HepG2 (cell line): ENCODE data around the gene MTX1. TPM values are rescaled to one million over a fixed set of nuclear protein-coding genes. Genes with fewer than 3 reads are reported as not detected.

ENCODE experiments used
- ATAC-seq: fragments of 200-7000 bp; cut with Tn5 transposase; 3 replicates; pipeline ENCODE4 v1.9.1; 2020; ENCODE audit warnings: mild to moderate bottlenecking, moderate library complexity
- BruUV-seq: library from RNA; stranded (reverse); fragments of 400-500 nt; replicated peaks from 2 replicates; lab custom pipeline; 2021; lab: Mats Ljungman, UMichigan
- CTCF ChIA-PET: fragments of 300-600 bp; formaldehyde crosslinking; extraction: SDS; loops from one replicate; lab custom pipeline; 2021; ENCODE audit warnings: low total read pairs, inconsistent platforms, low intra/inter-chr PET ratio; lab: Yijun Ruan, JAX
- POLR2A ChIA-PET: fragments of 350-600 bp; sonication (Branson Sonifier 250); formaldehyde crosslinking; loops from one replicate; lab custom pipeline; 2020; ENCODE audit warnings: antibody characterized with exemption, inconsistent platforms; lab: Yijun Ruan, JAX
- DNase-seq: peaks from one replicate; pipeline ENCODE4 v3.0.0-alpha.2; 2015; ENCODE audit warnings: low spot score
- FAIRE-seq: peaks from 3 replicates; lab custom pipeline; 2011; peaks lifted over from hg19 to GRCh38; lab: Jason Lieb, UNC
- H2AFZ ChIP-seq: one replicate; pipeline ENCODE4 v1.6.1; 2011; ENCODE audit warnings: low read length, inconsistent platforms
- H3K27ac ChIP-seq: fragments of 300-600 bp; 3 replicates; pipeline ENCODE4 v1.8.0; 2011; ENCODE audit warnings: mixed run types, mild to moderate bottlenecking, mixed read lengths, low read length, inconsistent platforms; ENCODE audit not compliant: insufficient read depth; ENCODE audit errors: extremely low read length
- H3K27me3 ChIP-seq, 2 experiments: fragments of 200-600 bp in 1 of 2; 2 replicates in 1 of 2; 3 replicates in 1 of 2; pipeline versions ENCODE4 v1.6.0 to v1.8.0; 2011; ENCODE audit warnings: low read length in 2 of 2, mild to moderate bottlenecking in 2 of 2, moderate library complexity in 2 of 2, inconsistent platforms in 1 of 2; ENCODE audit not compliant: insufficient read depth in 2 of 2, control insufficient read depth in 1 of 2
- H3K36me3 ChIP-seq, 2 experiments: fragments of 200-600 bp in 1 of 2; replicated peaks in 1 of 2; 2 replicates in 1 of 2; 3 replicates in 1 of 2; pipeline versions ENCODE4 v1.5.1 to v1.8.0; 2011; ENCODE audit warnings: low read length in 2 of 2, inconsistent platforms in 1 of 2; ENCODE audit not compliant: insufficient read depth in 2 of 2, control insufficient read depth in 1 of 2
- H3K4me1 ChIP-seq: 2 replicates; pipeline ENCODE4 v1.5.1; 2012; ENCODE audit warnings: low read length, inconsistent platforms; ENCODE audit not compliant: insufficient read depth
- H3K4me2 ChIP-seq: 2 replicates; pipeline ENCODE4 v1.6.0; 2011; ENCODE audit warnings: low read depth, low read length, inconsistent platforms
- H3K4me3 ChIP-seq, 3 experiments: fragments of 200-600 bp in 1 of 3; sonication (generic), shearing (Covaris generic) in 1 of 3; replicated peaks in 1 of 3; 2 replicates each; pipeline ENCODE4 v1.5.1; 2011 to 2016; ENCODE audit warnings: low read length in 3 of 3, inconsistent platforms in 2 of 3, low read depth in 2 of 3, mild to moderate bottlenecking in 2 of 3, control low read depth in 1 of 3, mixed read lengths in 1 of 3; ENCODE audit not compliant: insufficient read depth in 1 of 3
- H3K79me2 ChIP-seq: one replicate; pipeline ENCODE4 v1.6.1; 2011; ENCODE audit warnings: low read length, inconsistent platforms; ENCODE audit not compliant: insufficient read depth
- H3K9ac ChIP-seq: 2 replicates; pipeline ENCODE4 v1.6.0; 2011; ENCODE audit warnings: mild to moderate bottlenecking, low read depth, low read length, inconsistent platforms; ENCODE audit not compliant: insufficient read depth
- H3K9me3 ChIP-seq: 2 replicates; pipeline ENCODE4 v1.5.1; 2012; ENCODE audit warnings: mild to moderate bottlenecking, low read length
- H4K20me1 ChIP-seq: 2 replicates; pipeline ENCODE4 v1.6.0; 2011; ENCODE audit warnings: inconsistent platforms, mild to moderate bottlenecking, low read length, moderate library complexity; ENCODE audit not compliant: insufficient read depth
- BHLHE40 ChIP-seq: IDR thresholded peaks from 2 replicates; pipeline ENCODE4 v1.6.1; 2011; ENCODE audit warnings: low read length, improper control_type of control experiment
- EP300 ChIP-seq, 3 experiments: sonication (generic) in 1 of 3; formaldehyde crosslinking in 1 of 3; IDR thresholded peaks; 2 replicates each; pipeline versions ENCODE4 v1.5.1 to v1.6.1; 2011 to 2020; ENCODE audit warnings: low read depth in 2 of 3, low read length in 2 of 3, borderline replicate concordance in 1 of 3, improper control_type of control experiment in 1 of 3, mild to moderate bottlenecking in 1 of 3, missing genetic modification reagents in 1 of 3, moderate library complexity in 1 of 3
- NFATC3 ChIP-seq: sonication (generic); formaldehyde crosslinking; IDR thresholded peaks from 2 replicates; pipeline ENCODE4 v1.5.1; 2020; ENCODE audit warnings: mild to moderate bottlenecking, missing genetic modification reagents
- NFKBIZ ChIP-seq: IDR thresholded peaks from 2 replicates; pipeline ENCODE4 v1.6.1; 2018; ENCODE audit warnings: missing genetic modification reagents, missing compliant biosample characterization
- RFX3 ChIP-seq: IDR thresholded peaks from 2 replicates; pipeline ENCODE4 v1.6.1; 2016; ENCODE audit warnings: missing biosample characterization, missing genetic modification reagents
- SOX13 ChIP-seq, 3 experiments: fragments of 450-650 bp in 1 of 3; sonication (generic) in 1 of 3; formaldehyde crosslinking in 1 of 3; IDR thresholded peaks in 2 of 3; conservative IDR thresholded peaks in 1 of 3; 2 replicates each; pipeline versions ENCODE4 v1.5.0 to v1.6.1; 2016 to 2020; ENCODE audit warnings: antibody characterized with exemption in 1 of 3, mild to moderate bottlenecking in 1 of 3, missing compliant biosample characterization in 1 of 3, missing genetic modification reagents in 1 of 3, moderate library complexity in 1 of 3
- SOX5 ChIP-seq: IDR thresholded peaks from 2 replicates; pipeline ENCODE4 v1.6.1; 2016; ENCODE audit warnings: borderline replicate concordance
- ZBTB3 ChIP-seq: sonication (generic); formaldehyde crosslinking; IDR thresholded peaks from 2 replicates; pipeline ENCODE4 v1.4.0; 2020; ENCODE audit warnings: low read depth, mild to moderate bottlenecking, moderate library complexity, missing genetic modification reagents, borderline replicate concordance
- ZBTB7B ChIP-seq: sonication (generic); formaldehyde crosslinking; IDR thresholded peaks from 2 replicates; pipeline ENCODE4 v1.4.0; 2020; ENCODE audit warnings: missing genetic modification reagents
- ZMAT3 ChIP-seq: sonication (generic); formaldehyde crosslinking; conservative IDR thresholded peaks from 2 replicates; pipeline ENCODE4 v1.7.0; 2021; ENCODE audit warnings: missing genetic modification reagents
- ZNF143 ChIP-seq: sonication (generic); formaldehyde crosslinking; IDR thresholded peaks from 2 replicates; pipeline ENCODE4 v1.4.0; 2020; ENCODE audit warnings: missing genetic modification reagents
- ZNF24 ChIP-seq: fragments of 450-650 bp; IDR thresholded peaks from 2 replicates; pipeline ENCODE4 v1.6.1; 2017; ENCODE audit warnings: antibody characterized with exemption, mild to moderate bottlenecking
- ZNF343 ChIP-seq: sonication (generic); formaldehyde crosslinking; IDR thresholded peaks from 2 replicates; pipeline ENCODE4 v1.4.0; 2020; ENCODE audit warnings: mild to moderate bottlenecking, missing genetic modification reagents
- ZNF510 ChIP-seq: sonication (generic); formaldehyde crosslinking; IDR thresholded peaks from 2 replicates; pipeline ENCODE4 v1.4.0; 2020; ENCODE audit warnings: low read depth, mild to moderate bottlenecking, missing genetic modification reagents
- ZNF558 ChIP-seq: sonication (generic); formaldehyde crosslinking; IDR thresholded peaks from 2 replicates; pipeline ENCODE4 v1.9.0; 2022; ENCODE audit warnings: mild to moderate bottlenecking, missing genetic modification reagents, borderline replicate concordance
- WGBS: methylation state at CpG from one replicate; pipeline ENCODE4 v1.1.6; 2017; ENCODE audit warnings: low lambda C conversion rate; 5-methylcytosine and 5-hydroxymethylcytosine counted together
- in situ Hi-C: cut with HindIII; loops from 2 replicates; pipeline ENCODE4 v1.10.0; 2017; ENCODE audit warnings: low pct_unique_long_range_greater_than_20kb; ENCODE audit not compliant: extremely low pct_ligation_motif_present
- intact Hi-C: fragments of 100-400 bp; cut with micrococcal nuclease; formaldehyde crosslinking; loops from one replicate; pipeline ENCODE4 v1.10.0; 2022; ENCODE audit not compliant: unreplicated experiment
- polyA plus RNA-seq, 8 experiments: library from polyadenylated mRNA; depleted of rRNA in 3 of 8; stranded (reverse) in 7 of 8; unstranded in 1 of 8; fragments of >200 nt; fragmentation: Illumina TruSeq in 4 of 8; extraction: Trizol in 4 of 8; gene quantifications; 2 replicates each; pipeline versions ENCODE4 v1.2.1 to v1.2.3, GENCODE V29; 2011 to 2016; ENCODE audit warnings: low read depth in 4 of 8, missing spikeins in 1 of 8, mixed read lengths in 1 of 8; ENCODE audit not compliant: insufficient read depth in 1 of 8
- total RNA-seq, 5 experiments: library from RNA; depleted of rRNA; stranded (reverse); fragments of >200 nt; fragmentation: Illumina TruSeq; extraction: Trizol; gene quantifications; 2 replicates each; pipeline ENCODE4 v1.2.3, GENCODE V29; 2016; ENCODE audit warnings: low read depth in 1 of 5
- TF ChIP-seq, protein P1 (sequence below): sonication (generic); formaldehyde crosslinking; IDR thresholded peaks from 2 replicates; pipeline ENCODE4 v1.9.0; 2022; ENCODE audit warnings: missing genetic modification reagents, mild to moderate bottlenecking, borderline replicate concordance
- TF ChIP-seq, protein P2 (sequence below): sonication (generic); formaldehyde crosslinking; IDR thresholded peaks from 2 replicates; pipeline ENCODE4; 2020; ENCODE audit warnings: missing genetic modification reagents, mild to moderate bottlenecking, borderline replicate concordance

MTX1 gene
- total and polyA plus RNA-seq, 2 of the 13 experiments (the other 11 are each of a cell fraction or from before 2014, with no cell fraction given): 64.5 to 72.6 TPM

DNA sequence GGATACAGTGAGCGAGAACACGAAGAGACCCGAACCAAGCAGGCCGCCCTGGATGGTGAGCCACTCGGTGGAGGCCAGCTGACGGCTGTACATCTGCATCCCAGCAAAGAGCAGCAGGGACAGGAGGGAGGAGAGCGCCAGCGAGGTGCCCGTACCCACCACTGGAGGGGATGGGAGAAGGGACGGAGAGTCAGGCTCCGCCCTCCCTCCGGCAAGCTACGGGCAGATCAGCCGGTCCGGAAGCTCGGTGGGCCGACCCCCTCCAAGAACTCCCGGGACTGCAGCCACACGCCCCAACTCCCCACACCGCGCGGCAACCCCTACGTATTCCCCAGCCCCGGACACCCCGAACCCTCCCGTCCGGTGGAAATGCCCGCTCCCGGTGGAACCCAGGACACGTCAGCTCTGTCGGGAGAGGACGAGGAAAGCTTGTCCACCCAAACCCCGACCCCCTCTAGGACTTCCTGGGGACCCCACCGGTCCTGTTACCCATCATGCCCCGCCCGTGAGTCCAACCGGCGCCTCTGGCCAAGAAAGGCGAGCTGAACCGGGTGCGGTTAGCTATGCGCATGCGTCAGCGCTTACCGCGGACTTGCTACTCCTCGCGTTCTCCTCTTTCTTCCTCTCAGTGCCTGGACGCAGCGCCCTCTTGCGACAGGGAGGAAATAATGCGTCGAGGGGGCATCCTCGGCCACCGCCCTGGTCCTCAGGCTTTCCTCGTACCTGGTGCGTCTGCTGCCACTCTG is 35.6 kb upstream of the MTX1 start, which contains the start of gene KRTCAP2:
KRTCAP2 (minus strand) TSS at position 573 of the 746 bp plus-strand sequence; CDS start at position 493, 80 bp downstream.
- H2AFZ ChIP-seq: no peak within 1 kb of the TSS
- 1% methylated on average over 20 of the region's 57 CpGs for WGBS
- in situ Hi-C loops (no loop called here), intact Hi-C loops (no loop called here)
- peaks cover 0 to 12% of the 10 kb centered on the region in 2 experiments; a peak in 2 of 5 replicates for H3K36me3 ChIP-seq
- BruUV-seq: TSS peak; percentile 75
- ChIA-PET CTCF (interaction anchor here (1.2 kb wide), 2 partner anchors 34 to 87 kb away, joined by 3 read pairs; no protein-coding TSS in a partner anchor), POLR2A (interaction anchor here (0.9 to 2.2 kb wide), 14 partner anchors 21 to 218 kb away, joined by 3 to 30 read pairs (median 6); partner anchors contain the start of genes DPM3 and SLC50A1)
- peak; percentile 78 for ATAC-seq
- peaks cover 43% of the 10 kb centered on the region for H3K4me1 ChIP-seq
- H4K20me1 ChIP-seq: no peaks in the 10 kb centered on the region
- peak; percentile 88 for FAIRE-seq
- H3K27me3 ChIP-seq: 0 out of 5 replicates have a peak, but pooled peaks cover 0 to 1% of the 10 kb centered on the region in 2 experiments
- H3K4me2 ChIP-seq: peak within 1 kb of the TSS; percentile 83
- H3K4me3 ChIP-seq: peak within 1 kb of the TSS; percentile 71 to 92 (median 79)
- DNase-seq: peak; percentile 93
- H3K9me3 ChIP-seq: no peaks in the 10 kb centered on the region
- H3K9ac ChIP-seq: peak within 1 kb of the TSS; percentile 80
- H3K79me2 ChIP-seq: peaks cover 10% of the 10 kb centered on the region
- peak within 1 kb of the TSS; percentile 73 for H3K27ac ChIP-seq
- TF ChIP-seq ZNF510 (CRISPR knock-in tag) (no peak), RFX3 (CRISPR knock-in tag) (no peak), ZBTB7B (CRISPR knock-in tag) (peak; percentile 63; the same call in 1 of the 2 replicates), ZNF558 (no peak), ZNF24 (no peak), NFATC3 (CRISPR knock-in tag) (peak; percentile 72; the same call in 1 of the 2 replicates), SOX5 (CRISPR knock-in tag) (peak; percentile 57), ZNF143 (CRISPR knock-in tag) (peak; percentile 88), ZBTB3 (no peak), NFKBIZ (0 out of 2 replicates have a peak, but pooled peaks have one; percentile 41), EP300 (IDR thresholded peaks at IDR 0.05; ENCODE audit: low read depth in 2 of 2, low read length in 2 of 2) (peak in 1 of 2 experiments; percentile 37; a peak in 1 of 4 replicates), EP300 (CRISPR knock-in tag; IDR thresholded peaks at IDR 0.05; ENCODE audit: borderline replicate concordance) (0 out of 2 replicates have a peak, but pooled peaks have one; percentile 41), BHLHE40 (no peak), ZNF343 (CRISPR knock-in tag) (no peak), ZMAT3 (peak; percentile 32; the same call in 1 of the 2 replicates), SOX13 (IDR thresholded peaks at IDR 0.05) (no peak), SOX13 (CRISPR knock-in tag; conservative IDR thresholded peaks at IDR 0.05 in 1 of 2, IDR thresholded peaks at IDR 0.05 in 1 of 2) (peak in 1 of 2 experiments; percentile 50; a peak in 1 of 4 replicates)
- TF ChIP-seq, protein P1, sequence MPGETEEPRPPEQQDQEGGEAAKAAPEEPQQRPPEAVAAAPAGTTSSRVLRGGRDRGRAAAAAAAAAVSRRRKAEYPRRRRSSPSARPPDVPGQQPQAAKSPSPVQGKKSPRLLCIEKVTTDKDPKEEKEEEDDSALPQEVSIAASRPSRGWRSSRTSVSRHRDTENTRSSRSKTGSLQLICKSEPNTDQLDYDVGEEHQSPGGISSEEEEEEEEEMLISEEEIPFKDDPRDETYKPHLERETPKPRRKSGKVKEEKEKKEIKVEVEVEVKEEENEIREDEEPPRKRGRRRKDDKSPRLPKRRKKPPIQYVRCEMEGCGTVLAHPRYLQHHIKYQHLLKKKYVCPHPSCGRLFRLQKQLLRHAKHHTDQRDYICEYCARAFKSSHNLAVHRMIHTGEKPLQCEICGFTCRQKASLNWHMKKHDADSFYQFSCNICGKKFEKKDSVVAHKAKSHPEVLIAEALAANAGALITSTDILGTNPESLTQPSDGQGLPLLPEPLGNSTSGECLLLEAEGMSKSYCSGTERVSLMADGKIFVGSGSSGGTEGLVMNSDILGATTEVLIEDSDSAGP (CRISPR knock-in tag): peak; percentile 79
- TF ChIP-seq, protein P2, sequence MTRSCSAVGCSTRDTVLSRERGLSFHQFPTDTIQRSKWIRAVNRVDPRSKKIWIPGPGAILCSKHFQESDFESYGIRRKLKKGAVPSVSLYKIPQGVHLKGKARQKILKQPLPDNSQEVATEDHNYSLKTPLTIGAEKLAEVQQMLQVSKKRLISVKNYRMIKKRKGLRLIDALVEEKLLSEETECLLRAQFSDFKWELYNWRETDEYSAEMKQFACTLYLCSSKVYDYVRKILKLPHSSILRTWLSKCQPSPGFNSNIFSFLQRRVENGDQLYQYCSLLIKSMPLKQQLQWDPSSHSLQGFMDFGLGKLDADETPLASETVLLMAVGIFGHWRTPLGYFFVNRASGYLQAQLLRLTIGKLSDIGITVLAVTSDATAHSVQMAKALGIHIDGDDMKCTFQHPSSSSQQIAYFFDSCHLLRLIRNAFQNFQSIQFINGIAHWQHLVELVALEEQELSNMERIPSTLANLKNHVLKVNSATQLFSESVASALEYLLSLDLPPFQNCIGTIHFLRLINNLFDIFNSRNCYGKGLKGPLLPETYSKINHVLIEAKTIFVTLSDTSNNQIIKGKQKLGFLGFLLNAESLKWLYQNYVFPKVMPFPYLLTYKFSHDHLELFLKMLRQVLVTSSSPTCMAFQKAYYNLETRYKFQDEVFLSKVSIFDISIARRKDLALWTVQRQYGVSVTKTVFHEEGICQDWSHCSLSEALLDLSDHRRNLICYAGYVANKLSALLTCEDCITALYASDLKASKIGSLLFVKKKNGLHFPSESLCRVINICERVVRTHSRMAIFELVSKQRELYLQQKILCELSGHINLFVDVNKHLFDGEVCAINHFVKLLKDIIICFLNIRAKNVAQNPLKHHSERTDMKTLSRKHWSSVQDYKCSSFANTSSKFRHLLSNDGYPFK (CRISPR knock-in tag): peak; percentile 77; the same call in 1 of the 2 replicates
